Endothelial cell of umbilical vein (primary cell): ENCODE results near the gene CASP12. TPM values are rescaled to one million over a fixed set of nuclear protein-coding genes. Genes with fewer than 3 reads are reported as not detected.

Source experiments
- BruUV-seq: library from RNA; stranded (reverse); fragments of 400-500 nt; replicated peaks from 2 replicates; lab custom pipeline; 2021; lab: Mats Ljungman, UMichigan
- CTCF ChIA-PET: fragments of 300-600, 350-600 bp; sonication (Branson Sonifier 250); formaldehyde crosslinking; loops from one replicate; lab custom pipeline; 2021; ENCODE audit warnings: antibody characterized with exemption, inconsistent platforms; lab: Charles Lee
- POLR2A ChIA-PET: fragments of 300-600, 350-600 bp; sonication (Branson Sonifier 250); formaldehyde crosslinking; loops from one replicate; lab custom pipeline; 2021; ENCODE audit warnings: antibody characterized with exemption, inconsistent platforms; lab: Charles Lee
- DNase-seq: peaks from one replicate; pipeline ENCODE4 v3.0.0-alpha.2; 2011; ENCODE audit warnings: low read depth, low spot score
- FAIRE-seq: peaks from 2 replicates; lab custom pipeline; 2011; peaks lifted over from hg19 to GRCh38; lab: Jason Lieb, UNC
- H2AFZ ChIP-seq: 2 replicates; pipeline ENCODE4 v1.6.0; 2012; ENCODE audit warnings: low read depth, low read length, control low read depth, inconsistent platforms
- H3K27ac ChIP-seq: 2 replicates; pipeline ENCODE4 v1.5.1; 2011; ENCODE audit warnings: low read depth, mild to moderate bottlenecking, control low read depth, low read length, moderate library complexity; ENCODE audit not compliant: insufficient read depth
- H3K27me3 ChIP-seq, 2 experiments: 2 replicates each; pipeline versions ENCODE4 v1.6.0 to v1.6.1; 2011; ENCODE audit warnings: low read length in 2 of 2, mixed read lengths in 1 of 2; ENCODE audit not compliant: control insufficient read depth in 2 of 2, insufficient read depth in 2 of 2
- H3K36me3 ChIP-seq, 2 experiments: 2 replicates in 1 of 2; 3 replicates in 1 of 2; pipeline ENCODE4 v1.5.1; 2011; ENCODE audit warnings: low read length in 2 of 2, mild to moderate bottlenecking in 1 of 2, moderate library complexity in 1 of 2; ENCODE audit not compliant: control insufficient read depth in 2 of 2, insufficient read depth in 2 of 2; ENCODE audit errors: extremely low read depth in 1 of 2
- H3K4me1 ChIP-seq: 3 replicates; pipeline ENCODE4 v1.5.1; 2011; ENCODE audit warnings: mild to moderate bottlenecking, low read length; ENCODE audit not compliant: control insufficient read depth, insufficient read depth; ENCODE audit errors: extremely low read depth
- H3K4me2 ChIP-seq: 2 replicates; pipeline ENCODE4 v1.6.1; 2011; ENCODE audit warnings: low read length, control low read depth, mixed read lengths; ENCODE audit not compliant: insufficient read depth
- H3K4me3 ChIP-seq, 3 experiments: fragments of 200-600 bp in 1 of 3; sonication (generic), shearing (Covaris generic) in 1 of 3; replicated peaks in 1 of 3; 2 replicates each; pipeline ENCODE4 v1.5.1; 2011 to 2016; ENCODE audit warnings: control low read depth in 3 of 3, low read length in 3 of 3, mild to moderate bottlenecking in 2 of 3, inconsistent platforms in 1 of 3, low read depth in 1 of 3, moderate library complexity in 1 of 3; ENCODE audit not compliant: insufficient read depth in 1 of 3
- H3K79me2 ChIP-seq: 2 replicates; pipeline ENCODE4 v1.6.0; 2012; ENCODE audit warnings: low read length, inconsistent platforms; ENCODE audit not compliant: control insufficient read depth, insufficient read depth
- H3K9ac ChIP-seq: replicated peaks from 2 replicates; pipeline ENCODE3; 2011; ENCODE audit warnings: low read length, control low read depth; ENCODE audit not compliant: insufficient read depth; ENCODE audit errors: extremely low read depth
- H3K9me1 ChIP-seq: replicated peaks from 3 replicates; pipeline ENCODE4 v1.6.0; 2011; ENCODE audit warnings: mild to moderate bottlenecking, low read length; ENCODE audit not compliant: control insufficient read depth, insufficient read depth; ENCODE audit errors: extremely low read depth
- H3K9me3 ChIP-seq: replicated peaks from 2 replicates; pipeline ENCODE4 v1.5.1; 2012; ENCODE audit warnings: low read length, inconsistent platforms; ENCODE audit not compliant: control insufficient read depth, insufficient read depth
- H4K20me1 ChIP-seq: replicated peaks from 2 replicates; pipeline ENCODE3; 2011; ENCODE audit warnings: mild to moderate bottlenecking, low read length; ENCODE audit not compliant: control insufficient read depth, insufficient read depth; ENCODE audit errors: extremely low read depth
- CTCF ChIP-seq, 2 donors: IDR thresholded peaks; 1 replicate in 1 of 2; 2 replicates in 1 of 2; pipeline ENCODE4 v1.5.1; 2011; ENCODE audit warnings: low read length in 2 of 2, mild to moderate bottlenecking in 2 of 2, moderate library complexity in 2 of 2, control low read depth in 1 of 2, inconsistent platforms in 1 of 2, low read depth in 1 of 2; ENCODE audit not compliant: insufficient read depth in 1 of 2; ENCODE audit errors: extremely low read depth in 1 of 2
- EZH2 ChIP-seq: IDR thresholded peaks from 2 replicates; pipeline ENCODE4 v1.6.1; 2012; ENCODE audit warnings: borderline replicate concordance, low read depth, mild to moderate bottlenecking, moderate library complexity, low read length, inconsistent platforms; ENCODE audit not compliant: severe bottlenecking
- FOS ChIP-seq: IDR thresholded peaks from 2 replicates; pipeline ENCODE4 v1.6.1; 2011; ENCODE audit warnings: mild to moderate bottlenecking, low read length, moderate library complexity, borderline replicate concordance; ENCODE audit not compliant: insufficient read depth
- GATA2 ChIP-seq: IDR thresholded peaks from 2 replicates; pipeline ENCODE4 v1.7.0; 2011; ENCODE audit warnings: low read depth, mild to moderate bottlenecking, moderate library complexity, mixed read lengths, low read length; ENCODE audit not compliant: insufficient read length, insufficient read depth
- JUN ChIP-seq: IDR thresholded peaks from 2 replicates; pipeline ENCODE4 v1.6.1; 2011; ENCODE audit warnings: borderline replicate concordance, low read depth; ENCODE audit not compliant: insufficient read length, insufficient read depth
- MAX ChIP-seq: IDR thresholded peaks from 2 replicates; pipeline ENCODE4 v1.6.1; 2011; ENCODE audit not compliant: insufficient read depth, insufficient read length
- MYC ChIP-seq: IDR thresholded peaks from one replicate; pipeline ENCODE4 v1.6.1; 2011; ENCODE audit warnings: mild to moderate bottlenecking, low read depth, low read length
- POLR2A ChIP-seq: IDR thresholded peaks from 2 replicates; pipeline ENCODE4 v1.6.1; 2012; ENCODE audit warnings: low read depth, mild to moderate bottlenecking, control low read depth, low read length
- POLR2AphosphoS5 ChIP-seq: IDR thresholded peaks from 2 replicates; pipeline ENCODE4 v1.6.1; 2012; ENCODE audit warnings: low read depth, mild to moderate bottlenecking, control low read depth, low read length, moderate library complexity; ENCODE audit not compliant: insufficient read depth
- dilution Hi-C: fragments of 300-500 bp; cut with MboI; formaldehyde crosslinking; loops from one replicate; pipeline ENCODE4 v1.15.0; 2019; ENCODE audit warnings: low sequenced_read_pairs; ENCODE audit not compliant: extremely low pct_ligation_motif_present
- intact Hi-C: fragments of 100-400 bp; cut with micrococcal nuclease; formaldehyde crosslinking; loops from one replicate; pipeline ENCODE4 v1.10.0; 2022
- polyA plus RNA-seq, 4 experiments: library from polyadenylated mRNA; depleted of rRNA in 3 of 4; stranded (reverse) in 3 of 4; unstranded in 1 of 4; fragments of >200 nt; gene quantifications; 2 replicates each; pipeline versions ENCODE4 v1.2.1 to v1.2.3, GENCODE V29; 2011 to 2012; ENCODE audit warnings: missing spikeins in 1 of 4
- total RNA-seq: library from RNA; stranded (reverse); gene quantifications from 2 replicates; pipeline ENCODE4 v1.2.3, GENCODE V29; 2021

Gene CASP12
- total and polyA plus RNA-seq, 2 donors (not counting 3 experiments of a cell fraction or from before 2014, with no cell fraction given): 1.4 to 3.9 TPM

GRCh38 chr11:104926771-104927611, 28.7 kb upstream of the CASP12 start:
- BruUV-seq: no TSS peak
- no peak for TF ChIP-seq GATA2
- TF ChIP-seq MYC: no peak
- no peak for TF ChIP-seq MAX
- TF ChIP-seq JUN: no peak
- TF ChIP-seq POLR2A: no peak
- TF ChIP-seq FOS: no peak
- no peak for TF ChIP-seq POLR2AphosphoS5
- no peak for TF ChIP-seq CTCF (IDR thresholded peaks at IDR 0.05; ENCODE audit: extremely low read depth in 1 of 2, insufficient read depth in 1 of 2, low read depth in 1 of 2, low read length in 2 of 2)
- no peak for TF ChIP-seq EZH2
- no peak overlapping the region for H3K27ac ChIP-seq
- no peaks in the 10 kb centered on the region for H3K79me2 ChIP-seq
- no peak overlapping the region for H3K4me2 ChIP-seq
- no peaks in the 10 kb centered on the region for H3K9me3 ChIP-seq
- FAIRE-seq (no peak), DNase-seq (no peak)
- intact Hi-C loops: no loop called here
- no peaks in the 10 kb centered on the region for H3K27me3 ChIP-seq
- H3K4me3 ChIP-seq: no peak overlapping the region
- no peaks in the 10 kb centered on the region for H4K20me1 ChIP-seq
- no peak overlapping the region for H3K9ac ChIP-seq
- no peak overlapping the region for H2AFZ ChIP-seq
- dilution Hi-C loops: no loop called here
- H3K4me1 ChIP-seq: no peaks in the 10 kb centered on the region
- no peaks in the 10 kb centered on the region for H3K9me1 ChIP-seq
- ChIA-PET POLR2A (no interaction called here), CTCF (no interaction called here)
- H3K36me3 ChIP-seq: no peaks in the 10 kb centered on the region
